ENCODE measurements around the gene SOX11. TPM values are rescaled to one million over a fixed set of nuclear protein-coding genes. Genes with fewer than 3 reads are reported as not detected.
"Not testable (repeated sequence)": the region's sequence is repeated elsewhere in the genome, so short reads cannot be mapped to it uniquely, and the experiment has no call there.

Gene SOX11
- polyA plus RNA-seq (2013, experiment 1 of 2; ENCODE audit: insufficient read length), result 9.5 TPM
- 11.2 TPM for polyA plus RNA-seq (2013, experiment 2 of 2; ENCODE audit: insufficient read length)

DNA sequence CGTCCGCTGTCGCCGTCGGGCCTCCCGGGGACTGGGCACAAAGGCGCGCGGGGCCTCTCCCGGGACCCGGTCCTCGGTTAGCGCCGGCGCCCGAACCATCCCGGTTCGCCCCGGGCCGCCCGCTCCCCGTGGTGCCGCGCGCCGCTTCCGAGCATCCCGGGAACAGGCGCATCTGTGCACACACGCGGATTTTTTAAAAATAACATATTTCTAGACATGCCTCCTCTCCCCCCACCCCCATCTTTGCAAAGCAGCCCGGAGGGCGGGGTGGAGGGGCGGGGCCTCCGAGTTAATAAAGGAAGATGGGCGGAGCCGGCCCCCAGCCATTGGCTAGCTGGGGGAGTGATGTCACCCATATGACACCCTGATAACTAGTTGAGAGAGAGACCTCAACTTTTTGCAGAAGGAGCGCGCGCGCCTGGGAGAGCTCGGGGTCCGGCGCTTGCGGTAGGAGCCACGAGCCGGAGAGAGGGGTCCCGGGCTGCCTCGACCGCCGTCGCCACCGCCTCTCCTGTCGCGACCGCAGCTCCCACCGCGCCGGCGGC, at the start of gene SOX11:
TSS of gene SOX11 (plus strand) at position 400 of the 545 bp plus-strand sequence. CDS start 338 bp downstream, outside the sequence.
- peak; percentile 98 for DNase-seq

DNA sequence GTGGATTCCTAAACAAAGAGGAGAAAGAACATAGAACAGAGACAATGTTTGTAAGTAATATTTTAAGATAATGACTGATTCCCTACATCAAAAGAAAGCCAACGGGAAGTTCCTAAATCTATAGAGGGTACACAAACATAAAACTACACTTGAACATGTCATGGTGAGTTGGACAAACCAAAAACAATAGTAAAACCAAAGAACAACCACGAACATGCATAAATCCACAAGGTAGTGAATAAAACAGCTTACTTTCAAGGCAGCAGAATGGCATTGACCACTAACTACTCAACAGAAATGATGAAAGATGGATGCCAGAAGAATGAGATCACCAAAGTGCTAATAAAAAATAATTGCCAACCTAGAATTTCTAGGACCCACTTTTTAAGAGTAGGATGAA, 39.5 kb upstream of the SOX11 start:
- DNase-seq, result peak; percentile 35

DNA sequence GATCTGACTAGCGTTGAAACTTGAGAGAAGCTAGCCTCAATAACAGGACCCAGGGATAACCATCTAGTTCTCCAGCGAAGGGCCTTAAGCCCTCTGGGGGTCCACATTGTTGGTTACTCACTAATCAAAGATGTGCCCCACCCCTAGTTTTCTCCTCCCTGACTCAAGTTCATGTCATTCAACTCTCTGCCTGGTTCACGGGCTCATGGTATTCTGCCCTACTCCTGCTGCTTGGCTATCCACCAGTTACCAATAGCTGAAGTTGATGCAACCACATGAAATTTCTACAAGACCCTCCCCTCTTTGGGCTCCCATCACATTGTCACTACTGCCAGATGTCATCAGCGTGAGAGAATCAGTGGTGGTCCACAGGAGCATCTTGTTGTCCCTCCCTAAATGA, 38.4 kb upstream of the SOX11 start:
- peak; percentile 47 for DNase-seq

DNA sequence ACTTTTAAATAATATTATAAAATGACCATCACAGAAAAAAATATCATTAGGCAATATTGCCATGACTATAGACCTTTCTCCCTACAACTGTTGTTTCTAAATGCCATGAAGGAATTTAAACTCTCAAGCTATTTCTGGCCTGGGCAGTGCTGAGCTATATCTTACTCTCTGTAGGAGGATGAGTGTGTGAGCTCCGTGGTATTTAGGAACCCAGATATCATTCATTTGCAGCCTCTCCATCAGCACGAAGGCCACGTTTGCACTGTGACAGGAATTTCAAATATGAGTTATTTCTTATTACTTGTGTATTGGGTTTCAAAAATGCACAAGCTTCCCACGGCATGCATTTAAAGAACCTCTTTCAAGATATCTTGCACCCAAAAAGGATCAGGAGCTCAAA, 35.0 kb upstream of the SOX11 start:
- peak; percentile 85 for DNase-seq

DNA sequence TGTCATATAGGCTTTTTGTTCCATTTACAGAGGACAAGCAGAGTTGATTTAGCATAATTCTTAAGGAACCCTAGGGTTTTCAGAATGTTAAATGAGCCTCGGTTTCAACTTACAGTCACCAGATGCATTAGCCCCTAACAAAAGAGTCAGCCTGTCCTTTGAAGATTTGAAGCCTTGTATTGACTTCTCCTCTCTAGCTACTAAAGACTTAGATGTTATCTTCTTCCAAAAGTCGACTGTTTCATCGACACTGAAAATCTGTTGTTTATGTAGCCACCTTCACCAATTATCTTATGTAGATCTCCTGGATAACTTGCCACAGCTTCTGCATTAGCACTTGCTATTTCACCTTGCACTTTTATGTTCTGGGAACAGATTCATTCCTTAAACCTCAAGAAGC, 31.6 kb upstream of the SOX11 start:
- DNase-seq, result no peak

DNA sequence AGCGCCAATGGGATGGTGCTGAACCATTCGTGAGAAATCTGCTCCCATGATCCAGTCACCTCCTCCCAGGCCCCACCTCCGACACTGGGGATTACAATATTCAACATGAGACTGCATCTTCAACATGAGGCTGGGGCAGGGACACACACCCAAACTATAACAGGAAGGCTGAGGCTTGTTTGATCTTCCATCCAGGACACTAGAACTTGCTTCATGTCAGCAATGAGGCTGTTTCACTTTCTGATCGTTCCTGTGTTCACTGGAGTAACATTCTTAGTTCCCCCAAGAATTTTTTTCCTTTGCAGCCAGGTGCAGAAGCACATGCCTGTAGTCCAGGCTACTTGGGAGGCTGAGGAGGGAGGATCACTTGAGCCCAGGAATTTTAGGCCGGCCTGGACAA, 30.8 kb upstream of the SOX11 start:
- no peak for DNase-seq

DNA sequence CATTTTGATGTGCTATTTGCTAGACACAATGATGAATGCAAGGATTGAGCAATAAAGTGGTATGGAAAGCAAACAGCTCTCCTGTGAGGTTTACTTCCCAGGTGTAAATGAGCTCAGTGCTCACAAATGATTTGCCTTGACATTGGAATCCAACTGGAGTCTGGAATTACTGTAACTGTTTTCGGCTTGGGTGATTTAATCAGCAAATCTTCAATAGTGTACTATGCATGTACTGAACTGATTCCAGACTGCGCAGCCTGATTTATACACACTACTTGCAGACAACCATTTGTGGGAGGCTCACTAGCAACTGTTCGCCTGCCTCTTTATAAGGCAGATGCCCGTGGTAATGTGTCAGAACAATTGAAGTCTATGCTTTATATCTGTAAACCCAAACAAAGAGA, 27.9 kb upstream of the SOX11 start:
- no peak for DNase-seq

DNA sequence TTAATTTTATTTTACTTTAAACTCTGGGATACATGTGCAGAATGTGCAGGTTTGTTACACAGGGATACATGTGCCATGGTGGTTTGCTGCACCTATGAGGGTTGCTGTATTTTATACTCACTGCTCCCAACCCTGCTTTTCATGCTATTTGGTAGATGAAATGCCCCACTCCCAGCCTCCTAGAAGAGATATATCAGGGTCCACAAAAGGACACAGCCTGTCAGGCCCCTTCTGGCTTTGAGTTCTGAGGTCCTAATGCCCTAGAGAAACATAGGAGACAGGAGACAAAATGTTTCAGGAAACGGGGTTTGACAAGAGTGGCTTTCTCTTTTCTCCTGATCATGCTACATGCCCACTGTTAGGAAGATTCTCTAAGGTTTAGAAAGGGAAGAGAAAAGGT, 27.1 kb upstream of the SOX11 start:
- DNase-seq, result no peak

DNA sequence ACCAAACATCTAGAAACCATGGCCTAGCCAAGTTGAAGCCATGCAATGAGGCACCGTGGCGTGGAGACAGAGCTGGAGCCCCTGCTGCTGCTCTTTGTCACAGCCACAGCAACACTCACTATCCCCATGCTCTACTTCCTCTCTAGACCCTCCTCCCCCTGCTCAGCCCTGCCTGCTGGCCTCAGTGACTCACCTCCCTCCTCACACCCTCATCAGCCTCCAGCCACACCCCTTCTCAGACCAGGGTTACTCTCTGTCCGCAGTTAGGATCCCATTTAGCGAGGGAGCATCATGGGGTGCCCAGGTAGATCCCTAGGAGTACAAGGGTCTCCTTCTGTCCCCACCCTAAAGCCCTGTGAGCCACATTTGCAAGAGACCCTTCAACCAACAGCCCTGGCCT, 25.4 kb upstream of the SOX11 start:
- DNase-seq, result peak; percentile 36

DNA sequence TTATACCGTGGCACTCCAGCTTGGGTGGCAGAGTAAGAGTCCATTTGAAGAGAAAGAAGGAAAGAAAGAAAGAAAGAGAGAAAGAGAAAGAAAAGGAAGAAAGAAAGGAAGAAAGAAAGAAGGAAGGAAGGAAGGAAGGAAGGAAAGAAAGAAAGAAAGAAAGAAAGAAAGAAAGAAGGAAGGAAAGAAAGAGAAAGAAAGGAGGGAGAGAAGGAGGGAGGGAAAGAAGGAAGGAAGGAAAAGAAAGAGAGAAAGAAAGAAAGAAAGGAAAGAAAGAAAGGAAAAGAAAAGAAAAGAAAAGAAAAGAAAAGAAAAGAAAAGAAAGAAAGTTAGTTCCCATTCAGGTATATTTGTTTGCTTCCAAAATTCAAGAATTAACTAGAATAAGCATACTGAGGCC, 24.5 kb upstream of the SOX11 start:
- not testable (repeated sequence) for DNase-seq

DNA sequence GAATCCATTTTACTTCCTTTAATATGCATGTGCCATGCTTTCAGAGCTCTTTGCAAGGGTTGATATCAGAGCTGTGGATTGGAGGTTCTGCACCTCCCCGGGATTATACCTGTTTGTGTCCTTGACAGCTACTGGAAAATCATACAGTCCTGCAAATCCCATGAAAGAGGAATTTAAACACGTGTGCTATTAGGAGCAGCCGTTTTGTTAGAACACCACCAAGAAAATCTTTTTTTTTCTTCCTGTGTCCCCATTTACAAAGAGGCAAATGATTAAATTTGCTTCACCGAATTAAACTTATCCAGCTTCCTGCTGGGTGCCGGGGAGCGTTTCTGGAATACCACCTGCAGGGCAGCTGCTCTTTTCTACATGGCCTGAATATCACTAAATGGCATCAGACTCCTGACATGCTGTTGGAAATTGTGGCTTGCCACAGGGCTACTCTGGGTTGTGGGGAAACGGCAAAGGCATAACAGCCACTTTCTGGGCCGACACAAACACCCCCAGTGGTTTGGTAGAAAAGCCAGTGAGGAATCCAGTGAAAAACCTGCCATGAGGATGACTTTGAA, 23.4 kb upstream of the SOX11 start:
- no peak for DNase-seq

DNA sequence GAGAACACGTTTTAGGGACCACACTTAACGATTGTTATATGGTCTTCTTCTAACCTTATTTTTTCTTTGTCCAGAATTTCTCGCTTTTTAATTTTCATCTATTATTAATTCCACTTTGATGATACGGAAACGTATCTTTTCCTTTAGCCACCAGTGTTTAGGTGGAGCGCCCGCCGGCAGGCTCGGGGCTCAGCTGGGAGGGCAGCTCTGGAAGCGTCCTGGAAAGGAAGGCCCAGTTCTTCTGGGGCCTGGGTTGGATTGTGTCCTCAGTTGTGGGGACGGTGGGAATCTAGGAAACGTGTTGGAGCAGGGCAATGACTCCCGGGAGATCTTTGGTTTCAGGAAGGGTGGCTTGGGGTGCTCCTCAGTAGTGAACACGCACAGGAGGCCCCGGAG, 19.4 kb upstream of the SOX11 start:
- no peak for DNase-seq

DNA sequence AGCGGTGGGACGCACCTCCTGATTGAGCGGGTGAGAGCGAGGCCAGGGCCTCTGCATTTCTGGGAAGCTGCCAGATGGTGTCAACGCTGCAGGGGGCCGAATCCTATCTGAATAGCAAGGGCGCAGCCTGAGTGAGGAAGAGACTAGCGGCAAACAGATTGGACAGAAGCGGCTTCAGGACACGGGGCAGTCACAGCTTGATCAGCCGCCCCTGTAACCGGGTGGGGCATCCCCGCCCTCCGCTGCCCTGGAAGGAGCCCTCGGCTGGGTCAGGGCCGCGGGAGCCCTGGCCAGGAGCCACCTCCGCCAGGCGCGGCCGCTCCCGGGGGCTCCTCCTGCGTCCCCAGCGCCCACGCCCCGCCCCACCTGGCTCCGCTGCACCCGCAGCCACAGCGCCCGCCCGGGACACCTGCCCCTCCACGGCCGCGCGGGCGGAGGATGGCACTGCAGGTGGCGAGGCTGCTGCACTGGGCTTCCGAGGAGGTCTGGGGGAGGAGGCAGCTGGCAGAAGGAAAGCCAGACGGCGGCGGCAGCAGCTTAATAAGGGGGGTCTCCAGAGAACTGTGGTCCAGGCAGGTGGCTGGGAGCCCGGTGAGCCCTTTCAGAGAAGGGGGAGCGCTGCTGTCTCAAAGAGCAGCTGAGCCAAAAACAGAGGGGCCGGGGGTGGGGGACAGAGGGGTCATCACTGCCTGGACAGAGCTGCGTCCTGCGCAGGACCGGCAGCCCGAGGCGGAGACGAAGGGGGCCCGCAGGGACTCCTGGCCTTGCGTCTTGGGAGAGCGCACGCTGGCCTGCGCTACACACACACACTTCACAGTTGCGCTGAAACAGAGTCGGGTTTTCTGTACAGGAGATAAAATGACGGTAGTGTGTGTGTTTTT, 18.8 kb upstream of the SOX11 start:
- DNase-seq, result no peak

DNA sequence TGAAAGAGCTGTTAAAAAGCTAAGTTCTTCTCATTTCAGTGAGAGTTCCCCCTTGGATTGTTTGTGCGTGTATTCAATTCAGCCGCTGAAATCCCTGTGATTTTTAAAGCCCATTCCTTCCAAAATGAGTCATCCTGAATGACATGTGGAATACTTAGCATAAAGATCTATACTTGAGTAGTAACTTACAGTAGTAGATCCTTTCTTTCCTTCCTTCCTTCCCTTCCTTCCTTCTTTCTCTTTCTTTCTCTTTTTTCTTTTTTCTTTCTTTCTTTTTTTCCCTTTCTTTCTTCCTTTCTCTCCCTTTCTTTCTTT, 18.2 kb upstream of the SOX11 start:
- DNase-seq, result peak; percentile 77

DNA sequence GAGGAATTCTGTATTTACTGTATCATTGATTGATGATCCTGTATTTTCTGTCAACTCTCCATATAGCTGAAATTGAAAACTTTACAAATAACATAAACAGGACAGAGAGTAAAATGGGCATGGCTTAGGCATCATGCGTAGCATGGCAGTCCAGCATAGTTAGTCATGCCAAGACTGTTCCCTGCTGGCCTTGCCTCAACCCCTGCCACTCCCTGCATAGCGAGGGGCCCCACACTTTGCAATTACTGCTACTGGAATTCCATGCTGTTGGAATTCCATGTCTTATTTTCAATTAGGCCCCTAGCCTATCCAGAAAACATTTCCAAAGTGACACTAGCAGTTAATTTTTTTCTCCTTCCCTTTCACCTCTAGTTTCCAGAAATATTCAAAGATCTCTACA, 15.1 kb upstream of the SOX11 start:
- peak; percentile 47 for DNase-seq

DNA sequence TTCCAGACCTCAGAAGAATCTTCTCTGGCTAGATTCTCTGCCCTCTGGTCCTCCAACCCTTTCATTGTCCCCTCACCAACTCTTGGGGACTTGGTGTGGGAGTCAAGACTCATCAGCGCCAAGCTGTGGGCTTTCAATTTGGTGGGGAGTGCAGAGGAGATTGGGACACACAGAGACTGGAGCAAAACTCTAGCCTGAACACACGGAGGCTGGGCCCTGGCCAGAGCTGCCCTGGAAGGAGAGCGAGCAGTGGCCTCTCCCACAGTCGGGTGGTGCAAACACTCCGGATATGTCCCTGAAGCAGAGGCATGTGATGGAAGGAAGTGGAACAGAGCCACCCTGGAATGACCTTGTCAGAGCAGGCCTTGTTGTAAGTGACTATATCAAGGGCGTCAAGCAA, 8.7 kb upstream of the SOX11 start:
- no peak for DNase-seq

DNA sequence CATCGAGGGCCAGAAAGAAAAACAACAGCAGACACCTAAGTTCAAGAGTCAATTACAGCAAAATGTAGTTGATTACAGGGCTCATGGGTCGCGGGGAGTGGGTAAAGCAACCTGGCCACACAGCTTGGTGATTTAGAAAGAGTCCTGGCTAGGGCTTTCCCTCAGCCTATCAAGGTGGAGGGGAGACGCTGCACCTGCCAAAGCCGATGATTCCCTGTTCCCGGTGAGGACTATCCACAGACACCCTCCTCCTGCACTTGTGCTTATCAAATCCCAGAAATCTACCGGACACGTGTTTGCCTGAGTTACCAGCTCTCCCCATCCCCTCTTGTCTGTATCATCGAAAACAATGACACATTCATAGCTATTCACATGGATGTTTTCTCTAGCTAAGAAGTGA, 7.0 kb upstream of the SOX11 start:
- DNase-seq, result no peak

DNA sequence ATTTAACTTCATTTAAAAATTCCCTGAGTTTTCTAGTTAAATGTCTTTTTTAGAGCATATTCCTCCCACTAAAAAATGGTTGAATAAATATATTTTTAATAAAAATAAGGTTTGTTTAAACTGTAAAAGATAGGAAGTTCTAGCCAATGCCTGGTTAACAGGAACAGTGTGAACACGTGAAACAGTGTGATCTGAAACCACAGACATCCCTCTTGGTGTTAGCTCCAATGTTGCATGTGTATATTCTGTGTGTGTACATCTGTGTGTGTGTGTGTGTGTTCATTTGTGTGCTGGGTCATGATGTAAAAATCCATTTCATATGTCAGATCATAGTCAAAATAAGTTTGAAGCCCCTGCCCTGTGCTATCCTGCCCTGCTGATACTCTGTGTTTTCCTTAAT, 6.1 kb upstream of the SOX11 start:
- no peak for DNase-seq

DNA sequence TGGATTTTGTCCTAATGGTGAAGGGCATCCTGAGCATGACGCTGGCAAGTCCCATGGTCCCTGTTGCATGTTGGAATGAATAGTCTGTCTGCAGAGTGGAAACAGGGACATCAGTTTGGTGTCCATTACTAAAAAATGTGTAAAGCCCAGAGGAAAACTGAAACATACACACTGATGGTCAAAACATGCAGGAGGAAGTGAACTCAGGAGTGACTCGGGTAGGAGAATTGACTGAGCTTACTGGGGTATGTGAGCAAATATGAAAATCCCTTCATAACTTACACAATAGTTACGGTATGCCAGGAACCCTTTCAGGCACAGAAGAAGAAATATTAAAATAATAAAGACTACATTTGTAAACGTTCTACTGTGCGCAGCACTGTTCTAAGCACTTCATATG, 5.6 kb upstream of the SOX11 start:
- peak; percentile 54 for DNase-seq

DNA sequence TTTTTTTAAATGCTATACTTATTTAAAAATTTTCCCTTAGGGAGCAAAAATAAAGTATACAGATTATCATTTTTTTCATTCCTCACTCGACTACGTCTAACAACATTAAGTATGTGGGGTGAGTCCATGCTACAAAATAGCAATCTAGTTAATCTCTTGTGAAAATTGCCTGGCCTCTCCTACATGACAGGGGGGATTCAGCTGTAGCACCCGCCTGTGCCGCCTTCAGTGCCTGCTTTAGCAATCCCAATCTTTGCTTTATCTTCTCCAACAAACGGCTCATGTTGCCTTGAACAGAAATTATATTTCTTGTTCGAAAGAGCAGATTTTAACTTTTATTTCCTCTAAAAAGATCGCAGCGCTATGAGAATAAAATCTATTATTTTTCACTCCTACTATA, 2.4 kb upstream of the SOX11 start:
- DNase-seq, result no peak

DNA sequence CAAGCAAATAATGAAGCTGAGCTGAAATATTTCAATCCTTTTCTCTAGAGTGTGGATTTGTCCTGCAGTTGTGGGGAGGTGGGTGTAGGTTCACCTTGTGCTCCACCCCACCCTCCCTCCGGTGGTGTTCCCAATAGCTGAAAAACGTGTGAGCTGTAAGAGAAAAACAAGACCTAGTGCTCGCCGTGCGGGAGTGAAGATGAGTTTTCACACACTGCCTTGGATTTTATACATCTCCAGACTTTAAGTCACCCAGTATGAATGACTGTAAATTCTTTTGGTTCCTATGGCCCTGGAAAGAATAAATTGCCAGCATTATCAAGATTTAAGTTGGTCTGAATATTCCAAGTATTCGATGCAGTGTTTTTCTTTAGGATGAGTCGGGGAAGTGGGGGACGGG, 1.9 kb upstream of the SOX11 start:
- DNase-seq, result peak; percentile 76

DNA sequence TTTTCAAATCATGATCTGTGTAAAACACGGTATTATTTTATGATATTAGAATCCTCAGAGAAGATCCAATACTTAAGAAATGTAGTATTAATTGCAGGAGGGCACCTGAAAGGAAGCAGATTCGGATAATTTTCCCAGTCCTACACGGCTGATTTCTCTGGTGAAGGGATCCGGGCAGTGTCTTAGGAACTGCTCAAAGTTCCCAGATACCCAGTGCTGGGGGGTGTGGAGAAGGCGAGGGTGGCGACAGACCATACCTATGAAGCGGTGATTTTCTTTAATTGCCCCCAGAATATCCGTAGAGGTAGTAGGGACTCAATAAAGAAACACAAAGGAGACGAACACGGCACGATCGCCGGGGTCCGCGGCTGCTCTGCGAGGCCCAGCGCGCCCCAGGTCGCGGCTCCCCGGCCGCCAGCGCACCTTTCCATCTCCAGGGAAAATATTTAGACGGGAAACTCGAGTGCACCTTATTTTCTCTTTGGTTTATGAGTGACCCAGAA, 1.4 kb upstream of the SOX11 start:
- DNase-seq, result no peak

DNA sequence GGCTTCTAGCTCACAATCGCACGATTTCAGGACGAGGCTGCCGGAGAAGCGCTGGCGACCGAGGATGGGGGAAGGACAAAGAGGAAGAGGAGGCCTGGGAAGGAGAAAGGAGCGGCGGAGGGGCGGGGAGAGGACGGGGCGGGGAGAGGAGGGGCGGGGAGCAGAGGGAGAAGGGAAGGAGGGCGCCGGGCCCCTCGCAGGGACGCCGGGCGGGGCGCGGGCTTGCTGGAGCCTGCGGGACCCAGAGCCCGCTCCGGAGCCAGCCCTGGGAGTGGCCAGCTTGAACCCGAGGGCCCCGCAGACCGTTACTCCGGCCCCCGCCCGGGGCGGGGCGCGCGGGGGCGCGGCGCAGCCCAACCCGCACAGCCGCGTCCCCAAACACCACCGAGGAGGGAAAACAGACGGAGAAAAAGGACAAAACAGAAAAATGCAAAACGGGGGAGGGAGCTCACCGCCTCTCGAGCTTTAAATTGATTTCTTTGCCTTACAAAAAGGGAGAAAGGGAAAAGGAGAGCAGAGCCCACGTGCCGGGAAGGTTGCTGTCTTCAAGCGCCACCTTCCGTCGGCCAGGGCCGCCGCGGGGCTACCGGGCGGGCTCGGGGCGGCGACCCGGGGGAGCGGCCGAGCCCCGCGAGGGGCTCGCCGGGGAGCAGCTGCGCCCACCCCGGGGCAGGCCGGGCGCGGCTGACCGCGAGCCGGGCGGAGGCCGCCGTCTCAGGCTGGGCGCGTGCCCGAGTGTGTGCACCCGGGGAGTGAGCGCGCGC, 781 bp upstream of the SOX11 start:
- DNase-seq, result peak; percentile 86

All from fibroblast of skin of scalp (primary cell).